ENCODE results near the gene SLC2A13.
"Not testable (repeated sequence)": the region's sequence is repeated elsewhere in the genome, so short reads cannot be mapped to it uniquely, and the experiment has no call there.

Gene SLC2A13

GRCh38 chr12:39804898-39805297 is 301.0 kb downstream of the SLC2A13 start:
- DNase-seq: no peak

DNA sequence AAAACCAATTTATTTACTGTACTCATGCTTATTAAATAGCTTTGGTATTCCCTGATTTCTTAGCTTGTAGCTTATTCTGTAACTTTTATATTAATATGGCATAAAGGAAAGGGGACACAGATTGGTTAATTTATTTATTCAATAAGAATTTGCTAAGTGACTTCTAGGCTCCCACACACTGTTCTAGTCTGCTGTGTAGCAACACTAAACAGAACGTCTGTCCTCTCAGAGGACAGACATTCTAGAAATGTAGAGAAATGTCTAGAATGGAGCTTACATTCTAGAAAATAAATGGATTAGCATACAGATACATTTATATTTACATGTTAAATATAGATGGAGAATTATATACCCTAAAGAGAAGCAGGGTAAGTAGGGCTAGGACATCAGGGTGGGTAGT is 301.4 kb downstream of the SLC2A13 start:
- DNase-seq: no peak

DNA sequence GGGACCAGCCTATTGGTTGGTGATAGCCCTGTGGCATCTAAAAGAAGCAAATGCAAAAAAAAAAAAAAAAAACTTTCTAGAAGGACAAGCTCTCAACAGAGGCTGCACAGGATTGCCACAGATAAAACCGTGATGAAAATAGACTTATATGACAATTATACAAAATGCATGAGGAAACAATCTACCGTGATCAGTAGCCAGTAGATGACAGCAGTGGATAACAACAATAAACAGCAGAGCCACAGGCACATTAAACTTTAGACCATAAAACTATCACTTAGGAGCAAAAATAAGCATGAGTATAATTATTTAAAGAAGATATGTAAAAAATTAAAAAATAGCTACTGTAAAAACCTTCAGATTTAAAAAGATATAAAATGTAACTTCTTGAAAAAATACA is 302.7 kb downstream of the SLC2A13 start:
- no peak for DNase-seq

GRCh38 chr12:39798977-39799376 is 306.9 kb downstream of the SLC2A13 start:
- no peak for DNase-seq

DNA sequence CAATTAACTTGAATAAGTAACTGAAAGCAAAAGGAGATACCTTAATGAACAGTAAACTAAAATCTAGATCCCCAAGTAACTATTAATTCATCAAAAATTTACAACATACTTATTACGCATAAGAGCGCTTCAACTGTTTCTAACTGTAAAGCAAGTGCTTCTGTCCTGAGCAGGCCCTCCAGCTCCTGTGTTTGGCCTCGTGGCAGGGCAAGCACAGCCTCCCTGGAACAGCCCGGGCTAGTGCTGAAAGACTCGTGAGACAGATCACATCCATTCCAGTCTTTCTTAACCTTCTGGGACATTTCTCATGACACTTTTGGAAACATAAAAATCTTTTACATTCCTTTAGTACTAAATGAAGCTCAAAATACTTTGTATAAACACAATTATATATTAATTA is 307.5 kb downstream of the SLC2A13 start:
- no peak for DNase-seq

GRCh38 chr12:39795481-39795880 is 310.4 kb downstream of the SLC2A13 start:
- DNase-seq: no peak

DNA sequence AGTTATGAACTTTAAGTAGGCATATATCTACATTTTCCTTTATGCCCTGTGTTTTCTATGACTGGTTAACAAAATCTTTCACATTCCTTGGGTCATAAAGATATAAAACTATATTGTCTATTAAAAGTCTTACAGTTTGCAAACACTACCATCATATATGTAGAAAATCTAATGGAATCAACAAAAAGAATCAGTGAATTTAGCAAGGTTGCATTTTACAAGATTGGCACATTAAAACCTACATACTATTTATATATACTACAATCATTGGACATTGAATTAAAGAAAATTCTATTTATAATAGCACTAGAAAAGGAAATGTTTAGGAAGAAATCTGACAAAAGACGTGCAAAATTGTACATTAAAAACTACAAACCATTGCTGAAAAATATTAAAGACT is 312.9 kb downstream of the SLC2A13 start:
- DNase-seq: no peak

- DNase-seq: no peak
Measured at GRCh38 chr12:39788239-39788638, 317.6 kb downstream of the SLC2A13 start.

DNA sequence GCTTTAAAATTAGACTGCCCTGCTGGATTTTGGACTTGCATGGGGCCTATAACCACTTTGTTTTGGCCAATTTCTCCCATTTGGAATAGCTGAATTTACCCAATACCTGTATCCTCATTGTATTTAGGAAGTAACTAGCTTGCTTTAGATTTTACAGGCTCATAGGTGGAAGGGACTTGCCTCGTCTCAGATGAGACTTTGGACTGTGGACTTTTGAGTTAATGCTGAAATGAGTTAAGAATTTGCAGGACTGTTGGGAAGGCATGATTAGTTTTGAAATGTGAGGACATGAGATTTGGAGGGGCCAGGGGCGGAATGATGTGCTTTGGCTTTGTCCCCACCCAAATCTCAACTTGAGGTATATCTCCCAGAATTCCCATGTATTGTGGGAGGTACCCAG is 320.1 kb downstream of the SLC2A13 start:
- DNase-seq: not testable (repeated sequence)

- DNase-seq: no peak
Measured at GRCh38 chr12:39782026-39782545, 323.8 kb downstream of the SLC2A13 start.

- DNase-seq: no peak
Measured at GRCh38 chr12:39780913-39781446, 324.9 kb downstream of the SLC2A13 start.

- no peak for DNase-seq
Measured at GRCh38 chr12:39780411-39780912, 325.4 kb downstream of the SLC2A13 start.

DNA sequence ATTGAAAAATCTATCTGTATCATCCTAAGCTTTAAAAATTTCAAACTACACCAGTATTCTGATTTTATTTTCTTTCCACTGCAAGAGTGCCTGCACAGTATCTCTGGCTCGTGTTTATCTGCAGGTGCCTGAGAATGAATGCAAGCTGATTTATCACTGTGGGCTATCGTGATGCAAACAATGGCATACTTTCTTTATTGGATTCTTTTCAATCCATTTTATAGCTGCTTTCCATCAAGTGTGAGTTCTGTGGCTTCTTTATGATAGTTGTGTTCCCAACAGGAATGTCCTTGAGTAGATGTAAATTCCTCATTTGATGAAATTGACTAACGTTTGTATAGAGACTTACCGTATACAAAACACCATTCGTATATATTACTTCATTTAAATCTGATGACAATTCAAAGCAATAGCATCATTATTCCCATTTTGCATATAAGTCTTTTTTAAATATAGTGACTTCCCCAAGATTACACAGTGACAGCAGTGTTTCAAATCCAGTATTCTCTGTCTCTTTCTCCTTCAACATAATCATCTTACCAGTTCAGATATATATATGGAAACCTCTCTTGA is 326.0 kb downstream of the SLC2A13 start:
- DNase-seq: no peak

DNA sequence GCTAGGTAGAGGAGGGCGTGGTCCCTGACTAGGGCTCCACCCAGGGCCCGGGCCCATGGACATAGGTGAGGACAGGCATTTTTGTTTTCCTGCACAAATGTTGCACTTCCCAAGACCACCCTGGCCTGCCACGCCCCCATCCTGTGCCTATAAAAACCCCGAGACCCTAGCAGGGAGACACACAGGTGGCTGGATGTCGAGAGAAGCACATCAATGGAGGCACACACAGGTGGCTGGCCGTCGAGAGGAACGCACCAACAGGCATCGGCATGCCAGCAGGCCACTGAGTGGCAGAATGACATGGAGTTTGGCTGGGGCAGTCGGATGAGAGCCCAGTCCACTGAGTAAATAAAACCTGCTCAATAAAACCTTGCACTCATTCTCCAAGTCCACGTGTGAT is 328.4 kb downstream of the SLC2A13 start:
- no peak for DNase-seq

GRCh38 chr12:39773266-39773665 is 332.6 kb downstream of the SLC2A13 start:
- no peak for DNase-seq

GRCh38 chr12:39772821-39773259 is 333.0 kb downstream of the SLC2A13 start:
- no peak for DNase-seq

- no peak for DNase-seq
Measured at GRCh38 chr12:39771456-39771855, 334.4 kb downstream of the SLC2A13 start.

DNA sequence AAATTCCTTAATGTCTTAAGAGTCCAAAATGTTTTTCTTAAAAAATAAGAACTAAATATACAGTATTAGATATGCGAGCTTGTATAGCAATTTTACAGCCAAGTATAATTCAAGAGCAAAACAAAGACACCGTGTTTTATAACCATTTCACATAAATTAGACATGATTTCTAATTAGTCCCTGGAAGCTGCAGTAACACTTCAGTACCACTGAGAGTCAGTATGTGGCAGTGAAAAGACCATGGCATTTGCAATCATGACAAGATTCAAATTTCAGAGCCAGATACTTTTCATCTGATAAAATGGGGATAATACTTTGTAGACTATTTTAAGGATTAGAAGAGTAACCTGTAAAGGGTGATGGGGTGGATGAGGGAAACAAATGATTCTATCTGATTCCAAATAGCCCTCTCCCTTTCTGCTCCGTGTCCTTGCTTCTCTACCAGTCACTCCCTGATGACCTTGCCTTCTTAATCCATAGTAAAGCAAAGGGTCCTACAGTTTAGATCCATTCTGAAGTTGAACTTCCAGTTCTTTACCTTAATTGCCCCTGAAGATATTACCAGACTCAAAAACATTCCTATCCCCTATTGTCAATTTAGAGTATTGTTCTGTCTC is 340.8 kb downstream of the SLC2A13 start:
- DNase-seq: peak; percentile 33

DNA sequence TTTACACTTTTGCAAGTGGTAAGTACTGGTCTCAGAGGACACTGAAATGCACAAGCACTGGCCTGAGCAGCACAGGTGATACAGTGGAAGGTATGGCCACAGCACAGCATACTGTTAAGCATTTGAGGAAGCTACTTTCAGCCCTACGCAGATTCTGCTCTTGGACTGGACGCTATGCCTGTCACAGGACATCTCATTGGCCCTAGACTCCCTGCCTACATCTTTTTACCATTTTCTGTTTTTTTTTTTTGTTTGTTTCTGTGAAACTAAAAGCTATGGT is 342.1 kb downstream of the SLC2A13 start:
- no peak for DNase-seq

GRCh38 chr12:39763071-39763889 is 342.6 kb downstream of the SLC2A13 start:
- DNase-seq: no peak

- no peak for DNase-seq
Measured at GRCh38 chr12:39755478-39755877, 350.4 kb downstream of the SLC2A13 start.

DNA sequence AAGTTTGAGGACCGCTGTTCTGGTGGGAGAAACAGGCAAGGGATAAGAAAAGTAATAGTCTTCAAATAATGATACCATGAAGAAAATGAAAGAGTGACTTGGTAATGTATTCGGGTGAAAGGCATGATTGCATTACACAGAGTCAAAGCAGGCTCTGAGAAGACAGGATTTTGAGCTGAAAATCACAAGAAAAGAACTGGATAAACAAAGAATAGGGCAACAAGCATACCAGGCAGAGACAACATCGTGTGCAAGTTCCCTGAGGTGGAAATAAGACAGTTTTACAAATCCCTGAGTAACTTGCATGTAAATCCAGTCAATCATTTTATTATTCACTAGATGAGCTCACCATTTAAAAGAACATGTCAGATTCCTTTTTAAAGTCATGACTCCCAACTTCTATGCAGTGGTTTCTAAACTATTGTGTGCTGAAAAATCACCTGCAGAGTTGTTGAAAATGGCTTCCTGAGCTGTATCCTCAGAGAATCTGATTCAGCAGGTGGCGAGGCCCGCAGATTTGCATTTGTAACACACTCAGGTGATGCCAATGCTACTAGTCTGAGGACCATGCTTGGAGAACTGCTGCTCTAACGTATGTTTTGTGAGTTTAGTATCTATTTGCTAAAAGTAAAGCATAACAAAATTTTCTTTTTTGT is 353.3 kb downstream of the SLC2A13 start:
- DNase-seq: no peak

GRCh38 chr12:39746151-39746550 is 359.7 kb downstream of the SLC2A13 start:
- DNase-seq: not testable (repeated sequence)
